ENCODE data around the gene USP24. TPM values are rescaled to one million over a fixed set of nuclear protein-coding genes. Genes with fewer than 3 reads are reported as not detected.

USP24 gene
- 18.1 TPM for polyA plus RNA-seq (2013, experiment 1 of 2; ENCODE audit: insufficient read length)
- polyA plus RNA-seq (2013, experiment 2 of 2; ENCODE audit: insufficient read length), result 15.5 TPM

GRCh38 chr1:55215194-55216021 lies at the start of gene USP24:
Gene USP24, minus strand, starts transcription at chr1:55215364. Its CDS starts 251 bp downstream, at chr1:55215113.
- peak; percentile 77 for DNase-seq

GRCh38 chr1:55262822-55263221 lies 47.7 kb upstream of the USP24 start:
- peak; percentile 36 for DNase-seq

- no peak for DNase-seq
Observed at GRCh38 chr1:55259911-55260609, 44.9 kb upstream of the USP24 start.

GRCh38 chr1:55257958-55258357 lies 42.8 kb upstream of the USP24 start:
- DNase-seq, result no peak

GRCh38 chr1:55255901-55256300 lies 40.7 kb upstream of the USP24 start:
- DNase-seq, result no peak

GRCh38 chr1:55252942-55253589 lies 37.9 kb upstream of the USP24 start:
- DNase-seq, result no peak

- peak; percentile 16 for DNase-seq
Observed at GRCh38 chr1:55250399-55251075, 35.4 kb upstream of the USP24 start.

GRCh38 chr1:55249646-55250398 lies 34.7 kb upstream of the USP24 start:
- DNase-seq, result no peak

GRCh38 chr1:55246896-55247295 lies 31.7 kb upstream of the USP24 start:
- no peak for DNase-seq

- DNase-seq, result no peak
Observed at GRCh38 chr1:55246331-55246730, 31.2 kb upstream of the USP24 start.

GRCh38 chr1:55245781-55246180 lies 30.6 kb upstream of the USP24 start:
- DNase-seq, result no peak

GRCh38 chr1:55244476-55245099 lies 29.4 kb upstream of the USP24 start:
- peak; percentile 46 for DNase-seq

GRCh38 chr1:55243655-55244054 lies 28.5 kb upstream of the USP24 start:
- no peak for DNase-seq

GRCh38 chr1:55239548-55239947 lies 24.4 kb upstream of the USP24 start:
- no peak for DNase-seq

GRCh38 chr1:55235722-55236121 lies 20.6 kb upstream of the USP24 start:
- DNase-seq, result peak; percentile 80

GRCh38 chr1:55234016-55234415 lies 18.9 kb upstream of the USP24 start:
- peak; percentile 77 for DNase-seq

GRCh38 chr1:55233145-55233777 lies 18.1 kb upstream of the USP24 start:
- peak; percentile 64 for DNase-seq

- DNase-seq, result no peak
Observed at GRCh38 chr1:55232448-55233144, 17.4 kb upstream of the USP24 start.

- DNase-seq, result no peak
Observed at GRCh38 chr1:55231745-55232144, 16.6 kb upstream of the USP24 start.

- no peak for DNase-seq
Observed at GRCh38 chr1:55230659-55231058, 15.5 kb upstream of the USP24 start.

Measured in fibroblast of skin of back (primary cell).